IMR-90 (cell line): ENCODE measurements around the gene INPP5A. TPM values are rescaled to one million over a fixed set of nuclear protein-coding genes. Genes with fewer than 3 reads are reported as not detected.

Experiments
- ATAC-seq: fragments of 200-7000 bp; cut with Tn5 transposase; 2 replicates; pipeline ENCODE4 v1.9.1; 2020; ENCODE audit warnings: low read depth, mild to moderate bottlenecking, moderate library complexity
- BruUV-seq: library from RNA; stranded (reverse); fragments of 400-500 nt; replicated peaks from 2 replicates; lab custom pipeline; 2021; lab: Mats Ljungman, UMichigan
- CTCF ChIA-PET: fragments of 300-600 bp; formaldehyde crosslinking; extraction: SDS; loops from one replicate; lab custom pipeline; 2021; ENCODE audit warnings: antibody characterized with exemption; lab: Yijun Ruan, JAX
- POLR2A ChIA-PET: fragments of 300-600 bp; sonication (Branson Sonifier 250); formaldehyde crosslinking; loops from one replicate; lab custom pipeline; 2022; ENCODE audit warnings: antibody characterized with exemption; ENCODE audit not compliant: unreplicated experiment; lab: Charles Lee
- DNase-seq: peaks from one replicate; pipeline ENCODE4 v3.0.0; 2013
- H2AFZ ChIP-seq: replicated peaks from 2 replicates; pipeline ENCODE3; 2013; ENCODE audit warnings: low read length, mild to moderate bottlenecking; ENCODE audit not compliant: poor library complexity
- H2AK5ac ChIP-seq: 2 replicates; pipeline ENCODE4 v1.6.1; 2013; ENCODE audit warnings: low read depth, low read length, inconsistent platforms
- H2AK9ac ChIP-seq: replicated peaks from 2 replicates; pipeline ENCODE3; 2013; ENCODE audit warnings: mild to moderate bottlenecking, low read depth, low read length, moderate library complexity; ENCODE audit not compliant: poor library complexity
- H2BK120ac ChIP-seq: 2 replicates; pipeline ENCODE4 v1.6.1; 2013; ENCODE audit warnings: low read depth, low read length, inconsistent platforms
- H2BK15ac ChIP-seq: 3 replicates; pipeline ENCODE4 v1.6.1; 2013; ENCODE audit warnings: low read depth, low read length, inconsistent platforms
- H2BK20ac ChIP-seq: 2 replicates; pipeline ENCODE4 v1.6.1; 2013; ENCODE audit warnings: low read depth, mild to moderate bottlenecking, inconsistent platforms, low read length, moderate library complexity
- H2BK5ac ChIP-seq: 2 replicates; pipeline ENCODE4 v1.6.1; 2013; ENCODE audit warnings: mild to moderate bottlenecking, low read depth, low read length, inconsistent platforms; ENCODE audit not compliant: poor library complexity, severe bottlenecking
- H3K14ac ChIP-seq: replicated peaks from 2 replicates; pipeline ENCODE4 v1.6.1; 2013; ENCODE audit warnings: low read depth, low read length, inconsistent platforms
- H3K18ac ChIP-seq: 2 replicates; pipeline ENCODE4 v1.6.1; 2013; ENCODE audit warnings: low read depth, low read length, control low read depth
- H3K23ac ChIP-seq: 2 replicates; pipeline ENCODE4 v1.6.1; 2013; ENCODE audit warnings: low read depth, low read length, inconsistent platforms
- H3K27ac ChIP-seq: 2 replicates; pipeline ENCODE4 v1.5.1; 2013; ENCODE audit warnings: mild to moderate bottlenecking, control low read depth, low read length; ENCODE audit not compliant: insufficient read depth
- H3K27me3 ChIP-seq: 2 replicates; pipeline ENCODE4 v1.6.1; 2013; ENCODE audit warnings: low read length; ENCODE audit not compliant: control insufficient read depth, insufficient read depth
- H3K36me3 ChIP-seq: 2 replicates; pipeline ENCODE4 v1.6.1; 2013; ENCODE audit warnings: low read length, mixed read lengths; ENCODE audit not compliant: control insufficient read depth, insufficient read depth
- H3K4ac ChIP-seq: 2 replicates; pipeline ENCODE4 v1.6.1; 2013; ENCODE audit warnings: low read depth, low read length, inconsistent platforms
- H3K4me1 ChIP-seq: 2 replicates; pipeline ENCODE4 v1.6.1; 2013; ENCODE audit warnings: low read length, mixed read lengths; ENCODE audit not compliant: control insufficient read depth, insufficient read depth
- H3K4me2 ChIP-seq: 2 replicates; pipeline ENCODE4 v1.6.1; 2013; ENCODE audit warnings: low read depth, mild to moderate bottlenecking, control low read depth, low read length, moderate library complexity
- H3K4me3 ChIP-seq: 2 replicates; pipeline ENCODE4 v1.5.1; 2013; ENCODE audit warnings: low read depth, mild to moderate bottlenecking, control low read depth, low read length, moderate library complexity; ENCODE audit not compliant: insufficient read depth
- H3K56ac ChIP-seq: 2 replicates; pipeline ENCODE4 v1.6.1; 2013; ENCODE audit warnings: low read length, inconsistent platforms; ENCODE audit not compliant: insufficient read depth; ENCODE audit errors: extremely low read depth
- H3K79me1 ChIP-seq, 2 experiments: 2 replicates each; pipeline ENCODE4 v1.6.1; 2013; ENCODE audit warnings: low read length in 2 of 2, inconsistent platforms in 1 of 2, low read depth in 1 of 2
- H3K9ac ChIP-seq: 2 replicates; pipeline ENCODE4 v1.6.1; 2013; ENCODE audit warnings: low read depth, low read length, control low read depth
- H3K9me1 ChIP-seq: 2 replicates; pipeline ENCODE4 v1.6.1; 2013; ENCODE audit warnings: low read length, inconsistent platforms; ENCODE audit not compliant: insufficient read depth
- H3K9me3 ChIP-seq: 2 replicates; pipeline ENCODE4 v1.6.1; 2013; ENCODE audit warnings: low read length; ENCODE audit not compliant: control insufficient read depth, insufficient read depth
- H4K20me1 ChIP-seq: 2 replicates; pipeline ENCODE4 v1.6.1; 2013; ENCODE audit warnings: low read length, inconsistent platforms; ENCODE audit not compliant: insufficient read depth
- H4K5ac ChIP-seq: 2 replicates; pipeline ENCODE4 v1.6.1; 2013; ENCODE audit warnings: mild to moderate bottlenecking, low read depth, low read length, control low read depth
- H4K8ac ChIP-seq, 2 experiments: 2 replicates each; pipeline ENCODE4 v1.6.1; 2013; ENCODE audit warnings: low read depth in 2 of 2, low read length in 2 of 2, control low read depth in 1 of 2, inconsistent platforms in 1 of 2
- H4K91ac ChIP-seq: 2 replicates; pipeline ENCODE4 v1.6.1; 2013; ENCODE audit warnings: low read depth, low read length, inconsistent platforms; ENCODE audit not compliant: insufficient read depth
- BHLHE40 ChIP-seq: fragments of 150-350 bp; IDR thresholded peaks from 2 replicates; pipeline ENCODE4 v1.6.1; 2016; ENCODE audit warnings: mild to moderate bottlenecking, low read depth, low read length
- FOS ChIP-seq: fragments of 150-350 bp; IDR thresholded peaks from 2 replicates; pipeline ENCODE4 v1.6.1; 2016; ENCODE audit warnings: low read depth, low read length
- MAZ ChIP-seq: IDR thresholded peaks from 2 replicates; pipeline ENCODE4 v1.6.1; 2012; ENCODE audit warnings: low read depth, mild to moderate bottlenecking, low read length, improper control_type of control experiment, moderate library complexity, borderline replicate concordance
- MXI1 ChIP-seq: IDR thresholded peaks from 2 replicates; pipeline ENCODE4 v1.6.1; 2012; ENCODE audit warnings: low read depth, mild to moderate bottlenecking, low read length, moderate library complexity, borderline replicate concordance
- RAD21 ChIP-seq: IDR thresholded peaks from 2 replicates; pipeline ENCODE4 v1.6.1; 2012; ENCODE audit warnings: low read length, improper control_type of control experiment
- RFX5 ChIP-seq: IDR thresholded peaks from 2 replicates; pipeline ENCODE4 v1.8.0; 2012; ENCODE audit warnings: low read depth, mild to moderate bottlenecking, low read length, moderate library complexity
- SMC3 ChIP-seq: fragments of 150-350 bp; IDR thresholded peaks from 2 replicates; pipeline ENCODE4 v1.6.1; 2016; ENCODE audit warnings: low read depth, mild to moderate bottlenecking, antibody characterized with exemption, low read length, moderate library complexity
- WGBS, 2 experiments: methylation state at CpG; one replicate each; pipeline versions ENCODE4 v1.1.5 to v1.1.7; 2013; ENCODE audit warnings: missing lambda C conversion rate in 2 of 2; ENCODE audit not compliant: insufficient read length in 1 of 2; ENCODE audit errors: extremely low coverage in 2 of 2; 5-methylcytosine and 5-hydroxymethylcytosine counted together
- dilution Hi-C: fragments of 300-500 bp; cut with HindIII; formaldehyde crosslinking; loops from one replicate; pipeline ENCODE4 v1.14.3; 2018; ENCODE audit warnings: low sequenced_read_pairs; ENCODE audit not compliant: unreplicated experiment
- in situ Hi-C: fragments of 300-500 bp; cut with MboI; formaldehyde crosslinking; loops from 3 replicates; pipeline ENCODE4 v1.14.3; 2019; ENCODE audit warnings: low sequenced_read_pairs, inconsistent platforms, mixed read lengths
- intact Hi-C: fragments of 100-400 bp; cut with micrococcal nuclease; formaldehyde crosslinking; loops from 2 replicates; pipeline ENCODE4 v1.10.0; 2022
- polyA plus RNA-seq, 3 experiments: library from polyadenylated mRNA; depleted of rRNA; stranded (reverse); fragments of >200 nt; gene quantifications; 2 replicates each; pipeline ENCODE4 v1.2.3, GENCODE V29; 2012; ENCODE audit warnings: low replicate concordance in 1 of 3
- total RNA-seq: library from RNA; depleted of rRNA; stranded (reverse); fragments of >200 nt; gene quantifications from 2 replicates; pipeline ENCODE4 v1.2.3, GENCODE V29; 2012
- TF ChIP-seq, protein P1 (sequence below): conservative IDR thresholded peaks from 2 replicates; pipeline ENCODE4 v1.5.1; 2012; ENCODE audit warnings: mild to moderate bottlenecking, low read depth, low read length, improper control_type of control experiment
- TF ChIP-seq, protein P2 (sequence below): fragments of 150-350 bp; IDR thresholded peaks from 2 replicates; pipeline ENCODE4 v1.6.1; 2017; ENCODE audit warnings: mild to moderate bottlenecking, antibody characterized with exemption, low read length, low read depth

Gene INPP5A
- total and polyA plus RNA-seq, 2 of the 4 experiments (the other 2 are of a cell fraction) = 21.4 to 36.7 TPM

DNA sequence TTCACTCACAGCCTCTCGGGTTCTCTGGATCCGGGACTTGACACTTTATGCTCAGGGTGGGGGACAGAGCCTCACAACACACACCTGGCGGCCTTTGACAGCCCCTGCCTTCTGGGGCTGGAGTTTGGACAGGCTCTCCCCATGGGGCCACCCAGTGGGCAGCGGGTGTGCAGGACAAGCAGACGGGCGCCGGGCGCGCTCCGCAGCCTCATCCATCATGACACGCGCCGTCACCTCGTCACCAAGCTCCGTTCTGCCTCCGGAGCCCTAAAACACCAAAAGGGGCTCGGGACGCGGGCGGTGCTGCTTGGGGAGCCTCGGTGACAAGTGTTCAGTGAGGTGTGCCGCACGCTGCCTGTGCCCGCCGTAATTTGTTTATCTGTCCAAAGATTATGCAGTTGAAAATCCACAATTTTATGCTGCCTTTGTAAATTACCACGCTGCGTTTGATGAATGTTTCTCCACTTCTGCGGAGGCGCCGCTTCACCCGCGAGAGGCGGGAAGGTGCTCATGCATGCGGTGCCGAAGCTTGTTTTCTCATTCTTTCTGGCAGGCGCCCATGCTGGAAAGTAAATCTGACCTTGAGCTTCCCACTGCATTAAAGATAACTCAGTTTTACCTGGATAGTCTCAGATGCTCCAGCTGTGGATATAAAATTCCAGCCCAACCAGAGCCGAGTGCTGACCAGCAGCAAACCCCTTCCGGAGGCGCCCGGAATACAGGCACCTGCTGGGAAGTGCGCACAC, 242.1 kb downstream of the INPP5A start:
- no peak overlapping the region for H3K4me3 ChIP-seq
- no peak overlapping the region for H3K18ac ChIP-seq
- H3K4me1 ChIP-seq = no peaks in the 10 kb centered on the region
- ATAC-seq (no peak), DNase-seq (no peak)
- no TSS peak for BruUV-seq
- no peak overlapping the region for H4K5ac ChIP-seq
- H2AK5ac ChIP-seq = no peak overlapping the region
- H3K27ac ChIP-seq = no peak overlapping the region
- no peak overlapping the region for H3K14ac ChIP-seq
- CTCF ChIA-PET = no interaction called here
- peaks cover 8% of the 10 kb centered on the region for H3K36me3 ChIP-seq
- no peak overlapping the region for H2BK15ac ChIP-seq
- TF ChIP-seq MXI1 = no peak
- TF ChIP-seq BHLHE40 = no peak
- no peak for TF ChIP-seq RFX5
- TF ChIP-seq, protein P1, sequence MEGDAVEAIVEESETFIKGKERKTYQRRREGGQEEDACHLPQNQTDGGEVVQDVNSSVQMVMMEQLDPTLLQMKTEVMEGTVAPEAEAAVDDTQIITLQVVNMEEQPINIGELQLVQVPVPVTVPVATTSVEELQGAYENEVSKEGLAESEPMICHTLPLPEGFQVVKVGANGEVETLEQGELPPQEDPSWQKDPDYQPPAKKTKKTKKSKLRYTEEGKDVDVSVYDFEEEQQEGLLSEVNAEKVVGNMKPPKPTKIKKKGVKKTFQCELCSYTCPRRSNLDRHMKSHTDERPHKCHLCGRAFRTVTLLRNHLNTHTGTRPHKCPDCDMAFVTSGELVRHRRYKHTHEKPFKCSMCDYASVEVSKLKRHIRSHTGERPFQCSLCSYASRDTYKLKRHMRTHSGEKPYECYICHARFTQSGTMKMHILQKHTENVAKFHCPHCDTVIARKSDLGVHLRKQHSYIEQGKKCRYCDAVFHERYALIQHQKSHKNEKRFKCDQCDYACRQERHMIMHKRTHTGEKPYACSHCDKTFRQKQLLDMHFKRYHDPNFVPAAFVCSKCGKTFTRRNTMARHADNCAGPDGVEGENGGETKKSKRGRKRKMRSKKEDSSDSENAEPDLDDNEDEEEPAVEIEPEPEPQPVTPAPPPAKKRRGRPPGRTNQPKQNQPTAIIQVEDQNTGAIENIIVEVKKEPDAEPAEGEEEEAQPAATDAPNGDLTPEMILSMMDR = no peak
- TF ChIP-seq RAD21 = no peak
- TF ChIP-seq, protein P2, sequence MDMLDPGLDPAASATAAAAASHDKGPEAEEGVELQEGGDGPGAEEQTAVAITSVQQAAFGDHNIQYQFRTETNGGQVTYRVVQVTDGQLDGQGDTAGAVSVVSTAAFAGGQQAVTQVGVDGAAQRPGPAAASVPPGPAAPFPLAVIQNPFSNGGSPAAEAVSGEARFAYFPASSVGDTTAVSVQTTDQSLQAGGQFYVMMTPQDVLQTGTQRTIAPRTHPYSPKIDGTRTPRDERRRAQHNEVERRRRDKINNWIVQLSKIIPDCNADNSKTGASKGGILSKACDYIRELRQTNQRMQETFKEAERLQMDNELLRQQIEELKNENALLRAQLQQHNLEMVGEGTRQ = no peak
- no peak for TF ChIP-seq SMC3
- TF ChIP-seq MAZ = no peak
- no peak for TF ChIP-seq FOS
- dilution Hi-C loops (no loop called here), in situ Hi-C loops (loop anchor here (10.0 kb wide), 1 partner anchor 125 kb away; no protein-coding TSS in a partner anchor), intact Hi-C loops (no loop called here)
- POLR2A ChIA-PET = no interaction called here
- peaks cover 16% of the 10 kb centered on the region for H3K27me3 ChIP-seq
- no peaks in the 10 kb centered on the region for H3K79me1 ChIP-seq
- no peak overlapping the region for H2AFZ ChIP-seq
- no peak overlapping the region for H2BK5ac ChIP-seq
- H3K23ac ChIP-seq = no peak overlapping the region
- no peak overlapping the region for H3K9ac ChIP-seq
- H3K4ac ChIP-seq = no peak overlapping the region
- no peak overlapping the region for H3K56ac ChIP-seq
- H2BK20ac ChIP-seq = no peak overlapping the region
- H3K9me1 ChIP-seq = no peaks in the 10 kb centered on the region
- peaks cover 3% of the 10 kb centered on the region; the same call in 1 of the 2 replicates for H4K20me1 ChIP-seq
- 92% methylated on average over 33 of the region's 41 CpGs; no CpG with 5 or more reads in 1 of the 2 experiments for WGBS, 2 experiments
- peaks cover 5% of the 10 kb centered on the region; the same call in 1 of the 2 replicates for H3K9me3 ChIP-seq
- H4K8ac ChIP-seq = no peak overlapping the region
- no peak overlapping the region for H2BK120ac ChIP-seq
- H4K91ac ChIP-seq = no peak overlapping the region
- H2AK9ac ChIP-seq = no peak overlapping the region
- no peak overlapping the region for H3K4me2 ChIP-seq
